SKM-1 treated with dmso at 0.1 percent for 144 hours (cell line): ENCODE results near the gene RFX6.

Experiments used
- DNase-seq: peaks from one replicate; lab custom pipeline; 2025; ENCODE audit not compliant: unreplicated experiment; lab: John Stamatoyannopoulos, UW

RFX6 gene

GRCh38 chr6:116966675-116967576 is 89.9 kb downstream of the RFX6 start:
- DNase-seq, result no peak

DNA sequence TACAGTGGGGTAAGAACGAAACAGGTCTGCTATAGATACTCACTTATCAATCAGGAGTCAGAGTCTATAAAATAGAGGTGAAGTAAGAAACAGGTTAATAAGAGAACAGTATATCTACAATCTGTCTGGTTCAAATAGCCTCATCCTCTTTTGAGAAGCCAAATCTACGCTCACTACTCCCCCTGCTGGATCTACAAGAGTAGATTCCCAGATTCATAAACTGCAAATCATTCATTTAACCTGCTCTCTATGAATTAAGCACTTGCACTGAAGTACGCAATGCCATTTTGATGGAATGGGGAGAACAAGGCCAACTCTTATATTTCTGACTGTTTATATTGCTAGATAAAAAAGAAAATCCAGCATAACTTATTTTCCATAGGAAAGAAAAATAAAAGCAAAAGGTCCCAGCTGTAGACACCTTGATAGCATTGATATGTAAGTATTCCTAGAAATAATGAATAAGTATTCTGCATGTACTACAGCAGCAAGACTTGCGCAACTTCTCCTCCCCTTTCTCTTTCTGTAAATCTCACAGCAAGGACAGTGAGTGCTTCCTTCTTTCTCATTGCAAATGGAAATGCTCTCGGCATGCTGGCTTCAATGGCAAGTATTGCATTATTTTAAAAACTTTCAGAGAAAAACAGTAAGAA is 92.3 kb downstream of the RFX6 start:
- DNase-seq, result peak; percentile 36

GRCh38 chr6:116971959-116972358 is 94.9 kb downstream of the RFX6 start:
- DNase-seq, result peak; percentile 37

- no peak for DNase-seq
These were observed 96.9 kb downstream of the RFX6 start for GRCh38 chr6:116973976-116974375.

GRCh38 chr6:116974526-116975316 is 97.7 kb downstream of the RFX6 start:
- no peak for DNase-seq

- no peak for DNase-seq
These were observed 98.6 kb downstream of the RFX6 start for GRCh38 chr6:116975600-116975999.

GRCh38 chr6:116979560-116979959 is 102.5 kb downstream of the RFX6 start:
- DNase-seq, result no peak
